Cardiac fibroblast (primary cell): ENCODE data around the gene NUCB1.

Source experiments
- DNase-seq, 2 donors: peaks; one replicate each; pipeline versions ENCODE4 v3.0.0 to v3.0.0-alpha.2; 2010; ENCODE audit warnings: low read depth in 2 of 2
- H3K4me3 ChIP-seq, 2 donors: replicated peaks in 1 of 2; 1 replicate in 1 of 2; 2 replicates in 1 of 2; pipeline ENCODE4 v1.5.1; 2011; ENCODE audit warnings: low read depth in 2 of 2, low read length in 2 of 2, mild to moderate bottlenecking in 2 of 2, moderate library complexity in 1 of 2
- CTCF ChIP-seq: IDR thresholded peaks from one replicate; pipeline ENCODE4 v1.5.1; 2011; ENCODE audit warnings: low read depth, mild to moderate bottlenecking, low read length, inconsistent platforms

The NUCB1 gene

DNA sequence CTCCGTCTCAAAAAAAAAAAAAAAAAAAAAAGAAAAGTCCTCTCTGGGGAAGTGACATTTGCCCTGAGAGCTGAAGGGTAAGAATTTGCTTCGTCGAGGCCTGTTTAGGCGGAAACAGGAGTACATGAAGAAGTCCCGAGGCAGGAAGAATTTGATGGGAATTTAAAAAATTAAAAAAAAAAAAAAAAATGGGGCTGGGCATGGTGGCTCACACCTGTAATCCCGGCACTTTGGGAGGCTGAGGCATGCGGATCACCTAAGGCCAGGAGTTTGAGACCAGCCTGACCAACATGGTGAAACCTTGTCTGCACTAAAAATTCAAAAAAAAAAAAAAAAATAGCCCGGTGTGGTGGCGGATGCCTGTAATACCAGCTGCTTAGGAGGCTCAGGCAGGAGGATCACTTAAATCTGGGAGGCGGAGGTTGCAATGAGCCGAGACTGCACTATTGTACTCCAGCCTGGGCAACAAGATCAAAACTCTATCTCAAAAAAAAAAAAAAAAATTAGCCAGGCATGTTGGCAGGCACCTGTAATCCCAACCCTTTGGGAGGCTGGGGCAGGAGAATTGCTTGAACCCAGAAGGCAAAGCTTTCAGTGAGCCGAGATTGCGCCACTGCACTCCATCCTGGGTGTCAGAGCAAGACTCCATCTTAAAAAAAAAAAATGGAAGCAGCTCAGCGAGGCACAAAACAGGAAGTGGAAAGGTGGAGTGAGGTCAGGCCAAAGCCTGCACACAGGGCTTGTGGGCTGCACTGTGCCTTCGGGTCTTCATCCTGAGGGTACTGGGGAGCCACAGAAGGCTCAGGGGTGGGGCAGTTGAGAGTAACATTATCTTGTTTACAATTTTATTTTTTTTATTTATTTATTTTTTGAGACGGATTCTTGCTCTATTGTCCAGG is 59.5 kb downstream of the NUCB1 start:
- TF ChIP-seq CTCF = no peak
- DNase-seq = no peak
- H3K4me3 ChIP-seq = no peak overlapping the region

DNA sequence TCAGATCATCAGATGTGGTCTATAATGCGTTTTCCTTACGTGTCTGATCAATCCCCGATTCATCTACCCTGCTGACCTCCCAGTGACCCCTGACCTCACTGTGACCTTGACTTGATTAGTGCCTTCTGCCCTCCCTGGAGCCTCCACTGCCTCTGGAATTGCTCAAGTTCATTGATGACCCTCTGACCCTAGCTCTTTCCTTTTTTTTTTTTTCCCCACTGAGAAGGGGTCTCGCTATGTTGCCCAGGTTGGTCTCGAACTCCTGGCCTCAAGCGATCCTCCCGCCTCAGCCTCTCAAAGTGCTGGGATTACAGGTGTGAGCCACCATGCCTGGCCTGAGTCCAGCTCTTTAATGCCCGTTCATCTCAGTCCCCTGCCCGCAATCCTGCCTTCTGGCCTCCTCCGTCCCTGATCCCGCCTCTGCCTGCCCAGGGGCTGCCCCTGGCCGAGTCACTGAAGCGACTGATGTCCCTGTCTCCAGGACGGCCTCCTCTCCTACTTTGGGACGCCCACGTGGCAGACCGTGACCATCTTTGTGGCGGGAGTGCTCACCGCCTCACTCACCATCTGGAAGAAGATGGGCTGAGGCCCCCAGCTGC is 61.0 kb downstream of the NUCB1 start:
- no peak for TF ChIP-seq CTCF
- DNase-seq = no peak

DNA sequence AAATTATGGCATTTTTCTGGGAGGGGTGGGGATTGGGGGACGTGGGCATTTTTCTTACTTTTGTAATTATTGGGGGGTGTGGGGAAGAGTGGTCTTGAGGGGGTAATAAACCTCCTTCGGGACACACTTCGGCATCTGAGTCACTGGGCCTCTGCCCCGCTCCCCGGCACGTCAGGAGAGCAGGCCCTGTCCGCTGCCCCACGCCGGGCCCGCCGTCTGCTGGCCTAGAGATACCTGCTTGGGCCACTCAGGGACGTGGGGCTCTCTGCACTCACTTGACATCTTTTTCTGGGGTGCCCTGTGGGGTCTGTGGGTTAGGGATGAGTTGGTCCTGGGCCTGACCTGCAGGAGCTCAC is 61.5 kb downstream of the NUCB1 start:
- TF ChIP-seq CTCF = no peak
- DNase-seq = no peak
- no peak overlapping the region for H3K4me3 ChIP-seq

More for the DNA sequence above, 61.0 kb downstream of the NUCB1 start:
- H3K4me3 ChIP-seq = no peak overlapping the region

DNA sequence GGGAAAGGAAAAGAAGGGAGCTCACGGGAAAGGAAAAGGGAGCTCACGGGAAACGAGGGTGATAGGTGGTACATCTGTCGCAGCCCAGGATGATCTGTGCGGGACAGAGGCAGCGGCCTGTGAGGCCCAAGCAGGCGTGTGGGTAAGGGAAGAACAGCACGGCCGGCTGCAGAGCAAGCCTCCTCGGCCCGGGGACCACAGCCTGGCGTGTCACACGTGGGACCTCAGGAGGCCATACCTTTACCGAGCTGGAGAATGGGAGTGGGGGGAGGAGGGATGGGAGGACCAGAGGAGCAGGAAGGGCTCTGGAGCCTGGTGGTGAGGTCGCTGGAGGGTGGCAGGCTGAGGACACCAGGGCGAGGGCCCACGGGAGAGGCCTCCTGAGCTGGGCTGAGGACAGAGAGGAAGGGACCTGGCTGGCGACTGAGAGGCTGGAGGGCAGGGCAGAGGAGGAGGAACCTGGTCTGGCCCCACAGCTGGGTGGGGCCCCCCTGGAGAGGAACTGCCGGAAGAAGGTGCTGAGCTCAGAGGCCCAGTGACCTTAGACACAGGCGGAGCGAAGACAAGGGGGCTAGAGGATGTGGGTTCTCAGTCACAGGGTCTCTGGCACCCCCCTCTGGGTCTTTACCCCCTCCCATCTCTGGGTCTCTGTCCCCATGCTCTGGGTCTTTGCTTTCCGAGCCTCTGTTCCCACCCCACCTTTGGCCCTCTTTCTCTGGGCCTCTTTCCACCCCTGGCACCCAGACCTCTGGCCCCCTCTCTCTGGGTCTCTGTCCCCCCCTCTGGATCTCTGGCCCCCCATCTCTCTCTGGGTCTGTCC is 62.1 kb downstream of the NUCB1 start:
- peak; percentile 48 to 56 for DNase-seq
- no peak overlapping the region for H3K4me3 ChIP-seq
- TF ChIP-seq CTCF = no peak

GRCh38 chr19:48962849-48963165 is 62.7 kb downstream of the NUCB1 start:
- TF ChIP-seq CTCF = no peak
- H3K4me3 ChIP-seq = no peak overlapping the region

DNA sequence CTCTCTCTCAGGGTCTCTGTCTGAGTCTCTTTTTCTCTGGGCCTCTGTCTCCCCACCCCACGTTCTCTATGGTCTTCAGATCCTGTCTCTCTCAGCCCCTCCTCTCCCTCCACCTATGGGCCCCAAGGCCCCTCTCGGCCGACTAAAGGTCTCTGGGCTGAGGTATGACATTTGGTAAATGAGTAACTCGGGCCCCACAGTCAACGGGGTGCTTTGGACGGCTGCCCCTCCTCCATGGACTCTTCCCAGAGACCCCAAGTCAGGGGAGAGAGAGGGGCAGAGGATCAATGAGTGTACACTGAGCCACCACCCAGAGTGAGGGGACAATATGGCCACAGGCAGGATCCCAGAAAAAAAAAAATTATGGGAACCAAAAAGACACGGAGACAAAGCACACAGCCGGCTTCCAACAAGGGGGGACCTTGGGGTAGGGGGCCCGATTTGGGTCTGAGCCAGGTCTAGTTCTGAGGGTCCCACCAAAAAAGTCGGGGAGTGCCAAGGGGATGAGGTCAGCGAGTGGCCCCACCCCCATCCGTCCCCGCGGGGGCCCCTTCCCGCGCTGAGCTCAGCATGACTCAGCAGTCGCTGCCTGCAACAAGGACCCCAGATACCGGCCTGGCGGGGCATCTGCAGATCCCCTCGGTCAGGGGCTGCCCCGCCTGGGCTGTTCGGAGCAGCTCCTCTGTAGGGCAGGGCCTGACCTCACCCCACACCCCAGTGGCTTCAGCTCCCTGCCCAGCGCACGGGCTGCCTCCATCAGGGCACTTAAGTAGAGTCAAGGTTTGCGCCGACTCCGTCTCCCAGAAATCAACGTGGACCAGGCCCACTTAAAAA is 63.5 kb downstream of the NUCB1 start:
- H3K4me3 ChIP-seq = peak overlapping the region; percentile 22 to 95
- peak; percentile 78 to 79 for DNase-seq
- no peak for TF ChIP-seq CTCF

More at GRCh38 chr19:48962849-48963165, 62.7 kb downstream of the NUCB1 start:
- no peak for DNase-seq
